NCI-H2171 (cell line): ENCODE measurements around the gene LCE3A.
A peak's percentile ranks its signal among the peaks of the same experiment; 100 is the strongest.
"Not testable (repeated sequence)": the region's sequence is repeated elsewhere in the genome, so short reads cannot be mapped to it uniquely, and the experiment has no call there.

Source experiments
- DNase-seq: peaks from one replicate; lab custom pipeline; 2025; lab: John Stamatoyannopoulos, UW

Gene LCE3A

GRCh38 chr1:152622803-152623202, at the start of gene LCE3A:
LCE3A (minus strand) TSS chr1:152623103; CDS start chr1:152623103, 0 bp downstream.
- DNase-seq = no peak

DNA sequence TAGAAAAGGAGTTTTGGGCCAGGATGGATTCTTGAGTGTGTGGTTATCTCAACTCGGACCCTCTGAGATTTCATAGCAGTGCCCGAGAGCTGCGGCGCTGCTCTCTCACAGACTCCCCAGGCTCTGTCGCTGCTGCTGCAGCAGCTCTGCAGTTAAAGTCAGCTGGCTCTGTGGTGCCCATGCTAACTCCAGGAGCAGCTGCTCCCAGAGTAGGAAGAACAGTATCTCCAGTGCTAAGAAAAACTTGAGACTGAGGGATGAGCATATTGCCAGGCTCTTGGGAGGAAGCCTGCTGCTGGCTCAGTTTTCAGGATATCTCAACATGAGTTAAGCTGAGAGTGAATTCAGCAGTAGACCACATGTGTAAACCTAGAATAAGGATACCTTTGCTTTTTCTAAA, 44.7 kb upstream of the LCE3A start:
- no peak for DNase-seq

DNA sequence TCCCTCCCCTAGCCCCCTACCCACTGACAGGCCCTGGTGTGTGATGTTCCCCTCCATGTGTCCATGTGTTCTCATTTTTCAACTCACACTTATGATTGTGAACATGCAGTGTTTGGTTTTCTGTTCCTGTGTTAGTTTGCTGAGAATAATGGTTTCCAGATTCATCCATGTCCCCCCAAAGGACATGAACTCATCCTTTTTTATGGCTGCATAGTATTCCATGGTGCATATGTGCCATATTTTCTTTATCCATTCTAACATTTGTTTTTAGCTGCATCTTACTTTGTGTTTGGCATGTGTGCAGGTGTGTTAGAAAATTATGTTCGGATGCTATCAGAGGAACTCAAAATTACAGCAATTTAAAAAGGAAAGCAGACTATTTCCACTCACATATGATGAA, 43.3 kb upstream of the LCE3A start:
- DNase-seq = not testable (repeated sequence)

- no peak for DNase-seq
Observed at GRCh38 chr1:152663098-152663497, 40.2 kb upstream of the LCE3A start, which contains the start of gene LCE2D. LCE2D (plus strand) TSS chr1:152663380; CDS start chr1:152664106, 726 bp downstream.

GRCh38 chr1:152658649-152659048, 35.7 kb upstream of the LCE3A start:
- no peak for DNase-seq

DNA sequence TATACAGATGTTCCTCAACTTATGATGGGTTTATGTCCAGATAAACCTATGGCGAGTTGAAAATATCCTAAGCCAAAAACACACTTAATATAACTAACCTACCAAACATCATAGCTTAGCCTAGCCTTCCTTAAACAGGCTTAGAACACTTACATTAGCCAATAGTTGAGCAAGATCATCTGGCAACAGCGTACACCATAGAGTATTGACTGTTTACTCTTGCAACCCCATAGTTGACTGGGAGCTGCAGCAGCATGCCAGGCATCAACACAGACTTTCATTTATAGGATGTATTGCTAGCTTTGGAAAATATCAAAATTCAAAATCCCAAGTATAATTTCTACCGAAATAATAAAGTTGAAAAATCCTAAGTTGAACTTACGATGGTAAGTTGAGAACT, 34.8 kb upstream of the LCE3A start:
- DNase-seq = no peak

DNA sequence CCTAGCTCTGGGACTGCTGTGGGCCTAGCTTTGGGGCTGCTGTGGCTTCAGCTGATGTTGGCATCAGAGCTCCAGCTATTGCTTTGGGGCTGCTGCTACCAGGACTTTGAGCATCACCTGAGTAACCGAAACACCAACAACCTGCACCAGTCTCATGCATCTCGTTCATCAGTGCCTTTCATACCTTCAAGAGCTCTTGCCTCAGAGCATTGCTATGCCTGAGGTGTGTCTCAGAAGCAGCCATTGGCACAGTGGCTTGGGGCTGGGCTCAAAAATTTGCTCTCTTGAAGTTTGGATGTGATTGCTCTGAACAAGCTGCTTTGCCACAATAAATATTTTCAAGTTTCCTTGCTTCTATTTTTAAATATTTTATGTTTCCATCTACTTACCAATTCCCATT, 33.6 kb upstream of the LCE3A start:
- no peak for DNase-seq

- peak; percentile 5 for DNase-seq
Observed at GRCh38 chr1:152654110-152654509, 31.2 kb upstream of the LCE3A start.

GRCh38 chr1:152646656-152647055, 23.8 kb upstream of the LCE3A start:
- no peak for DNase-seq

GRCh38 chr1:152645146-152645545, 22.2 kb upstream of the LCE3A start:
- no peak for DNase-seq

- DNase-seq = no peak
Observed at GRCh38 chr1:152643945-152644344, 21.0 kb upstream of the LCE3A start.

DNA sequence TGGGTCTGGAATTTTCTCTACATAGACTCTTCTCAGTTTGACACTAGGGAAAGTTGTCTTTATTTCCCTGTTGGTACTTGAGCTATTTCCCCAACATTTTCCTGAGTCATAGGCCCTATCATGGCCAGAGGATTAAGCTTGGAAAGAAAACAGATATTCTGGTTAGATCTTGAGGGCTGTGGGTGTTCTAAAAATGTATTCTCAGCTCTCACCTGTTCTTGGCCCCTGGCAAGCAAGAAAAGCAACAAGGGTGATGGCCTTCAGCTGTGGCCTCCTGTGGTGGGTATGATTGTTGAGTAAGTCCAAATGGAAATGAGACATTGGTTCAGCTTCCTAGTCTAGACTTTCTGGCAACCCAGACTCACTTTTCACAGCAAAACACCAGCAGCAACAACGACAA, 17.4 kb upstream of the LCE3A start:
- DNase-seq = no peak

- no peak for DNase-seq
Observed at GRCh38 chr1:152630596-152630995, 7.7 kb upstream of the LCE3A start.

DNA sequence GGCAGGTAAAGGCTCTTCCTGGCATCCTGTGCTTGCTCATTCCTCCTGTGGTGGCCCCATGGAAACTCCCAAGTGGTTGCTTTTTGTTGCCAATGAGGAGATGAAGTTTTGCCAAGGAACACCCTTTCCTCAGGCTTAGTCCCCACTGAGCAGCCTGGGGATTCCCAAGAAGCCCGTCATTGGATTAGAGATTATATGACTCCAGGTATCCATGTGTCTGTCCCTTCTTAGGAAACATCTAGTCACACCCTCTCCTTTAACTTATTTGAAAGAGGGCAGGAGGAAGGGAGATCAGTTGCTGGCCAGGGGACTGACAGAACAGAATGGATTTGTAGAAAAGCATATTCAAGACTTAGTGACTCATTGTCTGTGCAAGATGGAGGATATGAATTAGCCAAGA, 3.8 kb upstream of the LCE3A start:
- no peak for DNase-seq

DNA sequence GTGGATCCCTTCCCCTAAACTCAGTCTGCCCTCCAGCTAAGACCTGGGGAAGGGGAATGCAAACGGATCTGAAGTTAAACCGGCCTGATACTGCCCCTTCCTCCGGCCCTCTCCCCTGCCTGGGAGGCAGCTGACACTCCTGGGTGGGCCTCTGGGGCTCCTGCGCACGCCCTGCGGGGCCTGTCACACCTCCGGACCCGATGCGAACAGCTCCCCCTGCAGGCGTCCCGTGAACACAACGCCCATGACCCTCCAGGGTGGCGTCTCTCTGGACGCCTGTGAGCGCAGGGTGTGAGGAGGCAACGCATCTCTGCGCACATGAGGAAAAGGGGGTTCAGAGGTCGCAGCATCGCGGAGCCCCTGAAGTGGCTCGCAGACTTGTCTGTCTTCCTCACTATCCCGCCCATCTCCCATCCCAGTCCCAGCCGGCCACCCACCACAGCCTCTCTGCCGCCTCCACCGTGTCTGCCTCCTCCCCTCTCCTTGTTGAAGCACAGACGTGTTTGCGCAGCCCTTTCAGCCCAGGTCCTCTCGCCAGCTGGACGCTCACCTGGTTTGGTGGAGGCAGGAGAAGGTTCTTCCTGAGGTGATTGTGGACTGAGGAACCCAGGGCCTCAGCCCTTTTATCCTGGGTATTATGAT, 421 bp upstream of the LCE3A start:
- no peak for DNase-seq

GRCh38 chr1:152621993-152622392, 910 bp downstream of the LCE3A start:
- no peak for DNase-seq

GRCh38 chr1:152613511-152613910, 9.4 kb downstream of the LCE3A start, which contains the start of gene LCE3B:
LCE3B (plus strand) TSS chr1:152613811; CDS start chr1:152613811, 0 bp downstream.
- no peak for DNase-seq

GRCh38 chr1:152599934-152600333, 23.0 kb downstream of the LCE3A start, which contains the start of gene LCE3C:
LCE3C (plus strand) TSS chr1:152600234; CDS start chr1:152600732, 498 bp downstream.
- DNase-seq = no peak

GRCh38 chr1:152596986-152597385, 25.9 kb downstream of the LCE3A start:
- no peak for DNase-seq

GRCh38 chr1:152585586-152585985, 37.3 kb downstream of the LCE3A start:
- no peak for DNase-seq

DNA sequence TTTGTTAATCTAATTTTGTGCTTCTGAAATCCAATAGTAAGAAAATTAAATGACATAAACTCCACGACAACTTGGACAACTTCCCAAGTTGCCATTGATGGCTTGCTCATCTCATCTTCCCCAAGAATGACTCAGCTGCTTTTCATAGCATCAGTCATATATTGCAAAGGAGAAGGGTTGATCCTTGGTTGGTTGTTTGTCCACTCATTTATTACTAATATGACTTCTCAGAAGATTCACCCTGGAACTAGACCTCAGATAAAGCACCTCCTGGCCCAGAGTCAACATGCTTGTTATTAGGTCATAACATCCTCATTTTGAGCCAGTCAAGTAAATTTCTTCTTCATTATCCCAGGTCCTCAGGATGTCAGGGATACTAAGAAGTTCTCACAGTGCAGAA, 40.3 kb downstream of the LCE3A start:
- DNase-seq = no peak

GRCh38 chr1:152580433-152580832, 42.5 kb downstream of the LCE3A start, which contains the start of gene LCE3D:
LCE3D (minus strand) TSS chr1:152580516; CDS start chr1:152579936, 580 bp downstream.
- DNase-seq = no peak

GRCh38 chr1:152579526-152579925, 43.4 kb downstream of the LCE3A start:
- DNase-seq = not testable (repeated sequence)

GRCh38 chr1:152577168-152577567, 45.7 kb downstream of the LCE3A start:
- no peak for DNase-seq
